GM19035 (cell line): ENCODE measurements around the gene CDH15.

Experiments used
- ATAC-seq: cut with Tn5 transposase; IDR thresholded peaks from one replicate; pipeline ENCODE4 v1.9.1; 2021; ENCODE audit not compliant: unreplicated experiment

CDH15 gene, protein sequence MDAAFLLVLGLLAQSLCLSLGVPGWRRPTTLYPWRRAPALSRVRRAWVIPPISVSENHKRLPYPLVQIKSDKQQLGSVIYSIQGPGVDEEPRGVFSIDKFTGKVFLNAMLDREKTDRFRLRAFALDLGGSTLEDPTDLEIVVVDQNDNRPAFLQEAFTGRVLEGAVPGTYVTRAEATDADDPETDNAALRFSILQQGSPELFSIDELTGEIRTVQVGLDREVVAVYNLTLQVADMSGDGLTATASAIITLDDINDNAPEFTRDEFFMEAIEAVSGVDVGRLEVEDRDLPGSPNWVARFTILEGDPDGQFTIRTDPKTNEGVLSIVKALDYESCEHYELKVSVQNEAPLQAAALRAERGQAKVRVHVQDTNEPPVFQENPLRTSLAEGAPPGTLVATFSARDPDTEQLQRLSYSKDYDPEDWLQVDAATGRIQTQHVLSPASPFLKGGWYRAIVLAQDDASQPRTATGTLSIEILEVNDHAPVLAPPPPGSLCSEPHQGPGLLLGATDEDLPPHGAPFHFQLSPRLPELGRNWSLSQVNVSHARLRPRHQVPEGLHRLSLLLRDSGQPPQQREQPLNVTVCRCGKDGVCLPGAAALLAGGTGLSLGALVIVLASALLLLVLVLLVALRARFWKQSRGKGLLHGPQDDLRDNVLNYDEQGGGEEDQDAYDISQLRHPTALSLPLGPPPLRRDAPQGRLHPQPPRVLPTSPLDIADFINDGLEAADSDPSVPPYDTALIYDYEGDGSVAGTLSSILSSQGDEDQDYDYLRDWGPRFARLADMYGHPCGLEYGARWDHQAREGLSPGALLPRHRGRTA

DNA sequence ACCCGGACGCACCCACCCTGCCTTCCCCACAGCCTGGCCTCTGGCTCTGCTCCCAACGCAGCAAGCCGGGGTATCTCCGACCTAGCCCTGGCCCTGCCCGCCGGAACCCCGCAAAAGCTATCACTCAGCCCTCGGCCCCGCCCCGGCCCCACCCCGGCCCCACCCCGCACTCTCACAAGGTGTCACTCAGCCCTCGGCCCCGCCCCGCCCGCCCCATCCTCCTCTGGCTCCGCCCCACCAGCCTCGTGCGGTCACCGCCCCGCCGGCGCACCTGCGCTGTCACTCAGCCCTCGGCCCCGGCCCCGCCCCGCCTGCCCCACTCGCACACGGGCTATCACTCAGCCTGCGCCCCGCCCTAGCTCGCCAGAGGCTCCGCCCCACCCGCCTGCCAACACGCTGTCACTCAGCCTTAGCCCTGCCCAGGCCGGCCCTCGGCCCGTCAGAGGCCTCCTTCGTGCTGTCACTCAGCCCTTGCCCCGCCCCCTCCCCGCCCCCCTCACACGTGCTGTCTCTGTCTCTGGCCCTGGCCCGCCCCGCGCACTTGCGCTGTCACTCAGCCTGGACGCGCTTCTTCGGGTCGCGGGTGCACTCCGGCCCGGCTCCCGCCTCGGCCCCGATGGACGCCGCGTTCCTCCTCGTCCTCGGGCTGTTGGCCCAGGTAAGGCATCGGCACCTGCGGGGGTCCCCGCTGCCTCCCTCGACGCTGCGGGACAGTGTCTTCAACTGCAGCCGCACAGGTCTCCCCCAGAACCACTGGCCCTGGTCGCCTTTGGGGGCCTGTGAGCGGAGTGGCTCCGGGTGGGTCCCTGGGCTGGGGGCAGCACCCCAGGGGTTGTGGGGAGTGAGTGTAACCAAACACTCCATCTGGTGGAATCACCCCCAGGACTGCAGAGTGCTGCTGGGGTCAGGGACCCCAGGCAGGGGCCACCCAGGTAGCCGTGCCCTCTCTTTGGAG lies at the start of gene CDH15:
TSS of gene CDH15 (plus strand) at position 533 of the 955 bp plus-strand sequence. CDS start at position 617, 84 bp downstream.
- peak; percentile 76 for ATAC-seq

DNA sequence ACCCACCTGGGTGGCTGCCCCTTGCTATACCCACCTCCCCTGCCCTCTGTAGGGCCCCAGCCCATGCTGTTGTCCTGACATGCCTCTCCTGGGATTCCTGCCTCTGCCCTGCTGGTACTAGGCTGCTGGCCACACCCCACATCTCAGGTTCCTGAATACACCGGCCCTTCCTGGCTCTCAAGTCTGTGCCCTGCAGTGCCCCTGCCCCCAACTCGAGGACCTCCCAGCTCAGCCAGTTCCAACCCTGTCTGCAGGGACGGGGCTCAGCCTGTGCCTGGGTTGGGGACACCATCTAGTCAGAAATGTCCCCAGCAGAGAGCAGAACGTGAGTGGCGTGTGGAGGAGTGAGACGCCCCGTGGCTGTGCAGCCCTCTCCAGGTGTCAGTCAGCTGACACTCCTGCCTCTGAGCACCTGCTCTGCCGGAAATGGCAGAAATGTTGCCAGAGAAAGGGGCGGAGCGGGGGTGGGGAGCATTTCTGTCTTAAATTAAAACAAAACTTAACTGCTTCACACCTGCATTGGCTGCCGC lies 49.2 kb upstream of the CDH15 start:
- ATAC-seq, result no peak

DNA sequence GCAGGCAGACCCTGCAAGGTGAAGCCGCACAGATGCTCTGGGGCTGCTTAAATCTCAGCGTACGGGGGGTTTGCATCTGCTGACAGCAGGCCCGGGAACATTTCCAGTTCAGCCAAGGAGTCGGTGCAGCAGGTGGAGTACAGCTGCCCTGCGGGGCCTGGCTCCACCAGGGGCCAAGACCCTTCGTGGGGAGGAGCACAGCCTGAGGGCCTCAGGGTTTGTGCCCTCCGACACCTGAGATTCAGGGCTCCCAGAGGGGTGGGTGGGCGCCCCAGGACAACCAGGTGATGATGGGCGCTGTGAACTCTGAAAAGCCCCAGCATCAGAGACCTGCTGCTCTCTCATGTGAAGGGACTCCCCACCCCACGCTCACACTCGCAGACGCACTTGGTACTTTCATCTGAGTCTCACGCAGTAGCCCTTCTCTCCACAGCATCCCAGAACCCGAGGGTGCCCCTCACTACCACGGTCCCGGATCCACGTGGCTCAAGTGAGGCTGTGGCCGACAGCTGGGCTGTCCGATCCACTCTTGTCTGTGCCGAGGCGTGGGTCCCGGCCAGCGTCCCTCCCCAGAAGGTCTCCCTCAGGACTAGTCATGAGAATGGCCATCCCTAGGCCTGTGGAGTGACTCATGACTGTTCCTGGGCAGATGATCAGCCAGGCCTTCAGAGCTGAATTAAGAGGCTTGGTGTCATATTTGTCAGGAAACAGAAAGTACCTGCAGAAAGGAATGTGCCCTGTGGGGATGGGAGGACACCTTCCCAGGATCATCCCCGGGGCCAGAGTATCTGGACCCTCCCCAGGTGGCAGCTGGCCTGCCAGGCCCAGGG lies 48.3 kb upstream of the CDH15 start:
- ATAC-seq, result no peak

DNA sequence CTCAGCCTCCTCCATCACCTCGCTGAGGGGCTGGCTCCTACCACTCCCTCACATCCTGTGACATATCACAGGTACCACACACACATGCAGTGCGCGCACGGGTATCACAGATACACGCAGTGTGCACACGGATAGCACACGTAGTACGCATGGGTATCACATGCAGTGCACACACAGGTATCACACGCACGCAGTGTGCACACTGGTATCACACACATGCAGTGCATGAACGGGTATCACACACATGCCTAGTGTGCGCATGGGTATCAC lies 47.8 kb upstream of the CDH15 start:
- no peak for ATAC-seq

DNA sequence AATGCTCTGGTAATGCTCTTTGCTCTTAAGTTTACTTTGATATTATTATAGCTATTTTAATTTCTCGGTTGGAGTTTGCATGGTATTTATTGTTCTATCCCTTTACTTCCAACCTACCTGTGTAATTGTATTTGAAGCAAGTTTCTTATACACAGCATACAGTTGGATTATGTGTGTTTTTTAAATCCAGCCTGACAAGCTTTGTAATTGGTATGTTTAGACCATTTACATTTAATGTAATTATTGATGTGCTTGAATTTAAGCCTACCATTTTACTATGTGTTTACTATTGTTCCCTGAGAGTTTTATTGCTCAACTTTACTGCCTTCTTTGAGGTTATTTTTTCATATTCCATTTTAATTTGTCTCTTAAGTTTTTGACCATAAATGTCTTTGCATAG lies 42.2 kb upstream of the CDH15 start:
- ATAC-seq, result no peak

DNA sequence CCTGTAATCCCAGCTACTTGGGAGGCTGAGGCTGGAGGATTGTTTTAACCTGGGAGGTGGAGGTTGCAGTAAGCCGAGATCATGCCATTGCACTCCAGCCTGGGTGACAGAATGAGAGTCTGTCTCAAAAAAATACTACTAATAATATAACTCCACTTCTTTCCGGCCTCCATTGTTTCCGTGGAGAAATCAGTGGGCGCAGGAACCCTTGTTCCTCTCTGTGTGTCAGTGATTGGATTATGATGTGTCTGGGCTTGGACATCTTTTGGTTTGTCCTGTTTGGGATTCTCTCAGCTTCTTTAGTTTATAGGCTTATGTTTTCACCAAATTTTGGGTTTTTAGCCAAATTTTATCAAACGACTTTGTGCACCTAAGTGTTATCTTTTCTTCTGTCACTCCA lies 41.1 kb upstream of the CDH15 start:
- no peak for ATAC-seq

DNA sequence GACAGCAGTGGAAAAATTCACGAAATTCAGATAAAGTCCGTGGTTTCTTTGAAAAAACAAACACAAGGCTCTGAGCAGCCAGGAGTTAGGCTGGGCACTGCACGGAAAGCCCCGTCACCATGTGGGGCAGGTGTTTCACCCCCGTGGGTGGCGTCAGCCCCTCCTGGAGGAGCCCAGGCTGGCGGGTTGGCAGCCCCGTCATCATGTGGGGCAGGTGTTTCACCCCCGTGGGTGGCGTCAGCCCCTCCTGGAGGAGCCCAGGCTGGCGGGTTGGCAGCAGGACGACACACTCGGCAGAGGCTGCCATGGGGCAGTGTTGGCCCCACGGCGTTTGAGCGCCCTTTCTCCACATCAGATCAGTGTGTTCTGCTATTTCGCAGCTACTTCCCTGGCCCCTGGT lies 39.8 kb upstream of the CDH15 start:
- ATAC-seq, result no peak

DNA sequence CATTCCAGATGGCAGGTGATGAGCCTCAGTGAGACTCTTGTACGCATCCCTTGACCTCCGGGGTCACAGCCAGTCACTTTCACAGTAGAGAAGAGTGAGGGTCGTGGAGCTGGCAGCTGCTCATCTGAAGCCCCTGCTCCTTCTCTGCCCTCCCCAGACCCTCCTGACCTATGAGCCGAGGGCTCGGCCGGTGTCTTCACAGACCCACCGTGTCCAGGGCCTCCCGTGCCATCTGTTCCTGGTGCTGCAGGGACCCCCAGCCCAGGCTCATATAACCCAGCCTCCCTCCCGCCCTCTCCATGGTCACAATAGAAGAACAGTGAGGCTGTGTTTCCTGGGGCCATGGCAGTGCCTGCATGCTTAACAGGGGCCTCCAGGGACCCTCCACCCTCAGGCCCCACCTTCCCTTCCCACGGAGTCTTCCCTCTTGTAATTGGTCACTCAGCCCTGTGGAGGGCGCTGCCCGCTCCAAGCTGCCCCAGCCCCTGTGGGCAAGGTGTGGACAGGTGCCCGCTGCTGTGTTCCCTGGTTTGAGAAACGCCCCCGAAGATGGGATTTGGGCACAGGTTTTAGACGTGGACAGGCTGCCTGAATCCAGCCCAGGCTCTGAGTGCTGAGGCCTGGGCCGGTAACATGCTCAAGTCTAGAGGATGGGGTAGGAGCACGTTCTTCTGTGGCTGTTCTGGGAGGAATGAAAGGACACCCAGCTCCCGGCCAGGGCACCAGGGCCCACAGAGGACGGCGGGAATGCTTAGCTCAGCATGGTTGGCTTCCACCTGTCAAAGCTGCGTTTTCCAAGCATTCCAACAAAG lies 39.1 kb upstream of the CDH15 start:
- no peak for ATAC-seq

DNA sequence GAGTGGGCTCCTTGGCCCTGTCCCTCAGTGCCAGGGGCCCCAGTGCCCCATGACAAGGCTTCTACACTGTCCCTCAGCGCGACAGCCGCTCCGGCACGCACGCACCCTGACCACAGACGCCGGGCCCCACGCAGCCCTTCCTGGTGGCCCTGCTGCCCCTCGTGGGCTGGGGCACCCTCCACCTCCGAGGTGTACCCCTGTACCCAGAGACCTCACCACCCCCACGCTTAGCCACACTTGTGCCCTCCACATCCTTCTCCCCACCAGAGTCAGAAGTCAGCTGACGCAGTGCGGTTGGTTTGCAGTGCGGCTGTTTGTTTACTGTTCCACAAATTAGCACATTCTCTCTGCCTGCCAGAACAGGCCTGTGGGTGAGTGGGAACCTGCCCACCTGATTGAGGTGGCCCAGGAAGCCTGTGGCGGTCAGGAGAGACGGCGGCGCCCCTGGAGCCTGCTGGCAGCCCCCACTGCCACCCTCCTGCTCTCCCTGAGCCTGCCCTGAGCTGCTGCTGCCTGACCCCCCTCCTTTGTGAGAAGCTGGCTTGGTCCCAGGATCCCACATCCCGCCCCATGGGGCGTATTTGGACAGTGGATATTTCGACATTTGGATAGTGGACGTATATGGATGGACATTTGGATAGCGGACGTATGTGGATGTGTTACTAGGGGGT lies 38.0 kb upstream of the CDH15 start:
- no peak for ATAC-seq

DNA sequence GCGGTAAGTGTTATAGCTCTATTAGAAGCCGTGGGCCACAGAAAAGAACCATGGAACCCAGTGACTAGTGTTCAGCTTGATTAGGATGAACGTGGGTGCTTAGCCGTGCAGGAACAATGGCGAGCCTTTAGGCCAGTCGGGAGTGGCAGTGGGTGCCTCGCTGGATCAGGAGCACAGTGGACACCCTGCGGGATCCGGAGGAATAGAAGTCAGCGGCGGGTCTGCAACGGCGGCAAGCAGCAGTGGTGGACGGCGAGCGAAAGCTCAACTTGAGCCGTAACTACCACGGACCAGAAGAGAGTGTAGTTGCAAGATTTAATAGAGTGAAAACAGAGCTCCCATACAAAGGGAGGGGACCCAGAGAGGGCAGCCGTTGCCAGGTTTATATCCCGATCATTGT lies 37.3 kb upstream of the CDH15 start:
- ATAC-seq, result no peak

DNA sequence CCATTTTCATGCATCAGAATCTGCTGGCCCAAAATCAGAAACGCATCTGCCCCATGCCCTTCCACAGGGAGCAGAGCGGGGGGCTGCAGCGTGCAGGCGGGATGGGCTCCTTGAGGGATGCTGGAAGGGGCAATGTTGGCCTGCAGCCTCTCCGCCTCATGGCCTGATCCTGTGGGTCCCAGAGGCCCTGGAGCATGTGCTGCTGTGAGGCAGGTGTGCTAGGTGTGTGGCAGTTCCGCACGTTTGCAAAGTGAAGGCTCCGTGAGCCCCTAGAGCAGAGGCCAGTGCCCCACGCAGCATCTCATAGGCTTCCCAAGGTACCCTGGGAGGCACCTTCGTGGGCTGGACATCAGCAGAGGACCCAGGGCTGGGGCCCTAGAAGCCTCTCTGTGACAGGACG lies 36.4 kb upstream of the CDH15 start:
- ATAC-seq, result no peak

DNA sequence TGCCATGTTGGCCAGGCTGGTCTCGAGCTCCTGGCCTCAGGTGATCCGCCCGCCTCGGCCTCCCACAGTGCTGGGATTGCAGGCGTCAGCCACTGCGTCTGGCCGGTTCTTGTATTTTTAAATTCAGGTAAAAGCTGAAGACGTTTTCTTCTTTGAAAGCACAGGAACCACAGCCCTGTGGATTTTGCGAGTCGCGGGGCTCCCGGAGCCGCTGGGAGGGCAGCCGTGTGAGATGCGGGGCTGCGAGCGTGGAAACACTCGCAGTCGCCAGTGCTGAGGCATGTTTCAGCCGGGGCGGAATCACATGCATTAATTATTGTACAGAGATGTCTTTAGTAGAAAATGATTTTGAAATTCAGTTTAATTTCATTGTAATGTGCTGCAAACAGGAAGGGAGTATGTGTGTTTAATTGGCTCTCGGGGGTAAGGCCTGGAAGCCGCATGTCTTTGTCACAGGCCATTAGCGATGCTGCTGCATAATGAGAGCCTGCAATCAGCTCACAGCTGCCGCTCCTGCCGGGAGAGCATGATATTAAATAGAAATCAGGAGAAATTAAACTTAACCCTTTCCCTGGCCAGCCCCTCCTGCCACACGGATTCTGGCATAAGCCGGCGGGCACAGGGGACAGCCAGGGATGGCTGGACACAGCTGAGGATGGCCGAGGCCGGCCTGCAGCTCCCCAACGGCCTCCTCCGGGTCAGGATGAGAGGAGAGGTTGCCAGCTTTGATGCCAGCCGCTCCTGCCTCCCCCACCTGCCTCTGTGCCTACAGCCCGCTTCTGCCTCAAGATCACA lies 35.4 kb upstream of the CDH15 start:
- no peak for ATAC-seq

DNA sequence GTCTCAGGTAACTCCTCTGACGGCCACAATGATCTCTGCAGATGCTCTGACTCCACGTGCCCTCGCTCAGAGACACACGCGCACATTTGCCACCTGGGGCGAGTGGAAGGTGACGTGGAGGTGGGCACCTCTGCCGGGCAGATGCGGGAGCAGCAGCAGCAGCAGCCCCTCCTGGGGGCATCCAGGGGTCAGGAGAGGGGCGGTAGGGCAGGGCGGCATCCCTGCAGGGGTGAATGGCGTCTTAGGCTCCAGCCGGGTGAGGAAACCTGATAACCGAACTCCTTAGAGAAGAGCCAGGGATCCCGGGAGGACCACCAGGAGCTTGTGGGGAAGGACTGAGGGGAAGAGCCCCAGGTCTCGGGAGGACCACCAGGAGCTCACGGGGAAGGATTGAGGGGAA lies 34.6 kb upstream of the CDH15 start:
- no peak for ATAC-seq

DNA sequence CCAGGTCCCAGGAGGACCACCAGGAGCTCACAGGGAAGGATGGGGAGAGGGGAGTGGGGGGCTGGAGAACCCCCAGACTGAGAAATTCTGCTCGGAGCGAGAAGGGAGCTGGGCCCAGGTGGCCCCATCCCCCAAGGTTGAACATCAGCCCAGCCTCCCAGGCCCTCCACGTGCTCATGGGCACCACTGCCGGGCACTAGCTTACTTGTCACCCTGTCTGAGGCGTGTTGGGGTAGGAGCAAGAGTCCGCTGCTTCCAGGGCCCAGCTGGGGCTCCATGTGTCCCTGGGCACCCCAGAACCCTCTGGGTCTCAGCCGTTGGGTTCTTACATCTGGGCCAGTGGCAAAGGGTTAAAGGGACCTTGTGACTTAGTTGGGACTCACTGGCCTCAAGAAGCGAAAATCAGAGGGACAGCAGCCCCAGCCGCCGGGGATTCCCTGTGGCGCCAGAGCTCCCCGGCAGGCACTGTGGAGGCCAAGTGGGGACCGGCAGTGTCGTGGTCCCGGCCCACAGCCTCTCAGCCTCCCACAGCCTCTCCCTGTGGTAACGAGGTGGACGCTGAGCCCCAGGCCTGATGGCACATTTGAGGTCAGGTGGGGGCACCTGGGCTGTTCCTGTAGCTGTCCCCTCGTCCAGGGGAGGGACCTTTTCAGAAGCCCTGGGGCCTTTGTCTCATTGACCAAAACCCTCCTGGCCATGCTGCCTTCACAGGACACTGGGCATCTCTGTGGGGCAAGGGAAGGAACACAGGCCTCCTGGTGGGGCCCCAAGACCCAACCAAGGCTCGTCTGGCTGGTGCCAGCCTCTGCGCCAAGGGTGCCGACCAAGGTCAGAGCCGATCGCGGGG lies 33.7 kb upstream of the CDH15 start:
- ATAC-seq, result no peak

DNA sequence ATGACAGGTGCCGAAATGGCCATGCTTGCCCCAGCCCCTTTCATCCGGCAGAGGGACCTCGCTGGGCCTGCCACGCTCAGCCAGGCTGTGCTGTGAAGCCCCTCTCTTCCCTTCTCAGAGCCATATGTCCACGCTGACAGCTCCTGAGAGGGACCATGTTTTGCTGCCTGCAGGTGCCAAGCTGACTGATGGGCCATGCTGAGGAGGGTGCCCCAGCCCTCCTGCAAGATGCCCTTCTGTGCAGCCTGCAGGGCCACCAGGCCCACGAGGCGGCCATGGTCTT lies 33.1 kb upstream of the CDH15 start:
- ATAC-seq, result no peak

DNA sequence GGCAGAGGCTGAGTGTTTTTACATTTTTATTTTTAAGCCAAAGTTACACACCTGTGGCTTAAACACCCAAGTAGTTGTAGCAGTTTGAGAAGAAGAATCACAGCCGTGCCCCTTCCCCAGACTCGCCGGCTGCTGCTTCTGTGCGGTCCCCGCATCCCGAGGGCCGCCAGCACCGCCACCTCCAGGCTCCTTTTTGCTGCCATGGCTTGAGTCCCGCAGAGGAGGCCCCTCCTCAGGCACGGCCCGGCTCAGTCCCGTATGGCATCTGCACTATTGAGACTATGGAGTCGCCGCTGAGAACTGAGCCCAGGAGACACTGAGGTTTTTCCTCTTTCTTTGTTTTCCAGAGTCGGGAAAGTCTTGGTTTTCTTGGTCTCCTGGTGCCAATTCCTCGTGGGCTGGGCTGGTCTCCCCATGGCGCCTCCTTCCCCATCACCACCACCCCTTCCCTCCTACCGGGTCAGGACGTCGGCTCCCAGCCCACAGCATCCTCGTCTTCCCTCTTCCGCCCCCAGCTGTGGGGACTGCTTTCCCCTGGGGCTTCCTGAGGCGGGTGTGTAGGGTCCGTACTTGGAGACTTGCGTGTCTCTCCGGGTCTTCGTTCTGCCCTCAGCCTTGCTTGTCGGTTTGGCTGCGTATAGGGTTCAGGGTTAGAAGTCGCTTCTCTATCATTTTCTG lies 32.6 kb upstream of the CDH15 start:
- ATAC-seq, result no peak

DNA sequence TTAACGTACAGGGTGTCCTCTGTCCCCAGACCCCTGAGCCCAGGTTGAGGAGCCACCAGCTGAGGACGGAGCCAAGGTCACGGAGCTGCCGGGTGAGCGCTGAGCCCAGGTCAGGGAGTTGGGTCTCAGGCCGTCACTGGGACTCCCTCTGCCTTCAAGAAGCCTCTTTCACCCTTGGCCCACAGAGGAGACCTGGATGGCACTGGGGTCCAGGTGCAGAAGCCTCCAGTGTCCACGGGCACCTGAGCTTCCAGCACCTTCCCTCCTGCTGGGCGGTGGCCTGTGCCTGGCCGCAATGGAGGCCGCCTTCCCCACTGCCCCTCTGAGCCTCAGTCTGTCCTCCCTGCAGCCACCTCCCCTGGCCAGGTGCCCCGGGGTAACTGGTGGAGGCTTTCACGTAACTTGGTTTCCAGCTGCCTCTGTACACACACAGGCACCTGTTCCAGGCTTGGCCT lies 31.6 kb upstream of the CDH15 start:
- ATAC-seq, result no peak
